HG03060 (cell line): ENCODE data around the gene ZFYVE9.

ENCODE experiments used
- ATAC-seq: cut with Tn5 transposase; IDR thresholded peaks from one replicate; pipeline ENCODE4 v1.9.1; 2021; ENCODE audit warnings: low read depth, moderate number of reproducible peaks; ENCODE audit not compliant: unreplicated experiment

ZFYVE9 gene

DNA sequence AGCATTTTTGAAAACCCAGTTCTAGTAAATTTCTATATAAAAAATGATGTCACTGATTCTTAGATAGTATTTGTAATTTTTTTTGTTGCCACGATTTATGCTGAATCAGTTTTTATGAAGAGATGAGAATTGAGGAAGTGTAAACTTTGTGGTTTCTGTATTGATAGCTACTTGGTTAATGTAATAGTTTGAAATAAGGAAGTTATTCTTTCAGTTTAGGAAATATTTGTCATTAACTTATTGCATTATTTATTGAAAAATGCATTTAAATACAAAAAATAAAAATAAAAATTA is 97.8 kb downstream of the ZFYVE9 start:
- ATAC-seq: no peak

DNA sequence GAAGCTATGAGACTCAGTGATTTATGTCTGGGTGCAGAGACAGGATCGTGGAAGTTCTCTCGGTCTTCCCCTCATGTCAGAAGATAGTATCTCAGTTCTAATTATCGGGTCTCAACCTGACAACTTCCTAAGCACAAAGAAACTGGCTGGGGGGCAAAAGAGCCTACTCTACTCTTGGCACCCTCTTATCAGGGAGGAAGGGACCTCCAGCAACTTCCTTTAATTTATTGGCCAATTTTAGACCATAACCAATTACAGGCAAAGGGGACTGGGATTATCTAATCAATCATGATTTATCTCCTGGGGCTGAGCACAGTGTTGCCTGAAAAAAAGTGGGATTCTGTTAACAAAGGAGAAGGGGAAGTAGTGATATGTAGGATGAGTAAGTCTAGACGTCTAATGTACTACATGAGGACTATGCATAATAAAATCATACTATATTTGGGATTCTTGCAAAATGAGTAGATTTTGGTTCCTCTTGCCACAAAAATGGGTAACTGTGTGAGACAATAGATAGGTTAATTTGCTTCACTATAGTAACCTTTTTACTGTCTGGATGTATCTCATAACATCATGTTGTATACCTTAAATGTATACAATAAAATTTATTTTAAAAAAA is 98.8 kb downstream of the ZFYVE9 start:
- no peak for ATAC-seq

DNA sequence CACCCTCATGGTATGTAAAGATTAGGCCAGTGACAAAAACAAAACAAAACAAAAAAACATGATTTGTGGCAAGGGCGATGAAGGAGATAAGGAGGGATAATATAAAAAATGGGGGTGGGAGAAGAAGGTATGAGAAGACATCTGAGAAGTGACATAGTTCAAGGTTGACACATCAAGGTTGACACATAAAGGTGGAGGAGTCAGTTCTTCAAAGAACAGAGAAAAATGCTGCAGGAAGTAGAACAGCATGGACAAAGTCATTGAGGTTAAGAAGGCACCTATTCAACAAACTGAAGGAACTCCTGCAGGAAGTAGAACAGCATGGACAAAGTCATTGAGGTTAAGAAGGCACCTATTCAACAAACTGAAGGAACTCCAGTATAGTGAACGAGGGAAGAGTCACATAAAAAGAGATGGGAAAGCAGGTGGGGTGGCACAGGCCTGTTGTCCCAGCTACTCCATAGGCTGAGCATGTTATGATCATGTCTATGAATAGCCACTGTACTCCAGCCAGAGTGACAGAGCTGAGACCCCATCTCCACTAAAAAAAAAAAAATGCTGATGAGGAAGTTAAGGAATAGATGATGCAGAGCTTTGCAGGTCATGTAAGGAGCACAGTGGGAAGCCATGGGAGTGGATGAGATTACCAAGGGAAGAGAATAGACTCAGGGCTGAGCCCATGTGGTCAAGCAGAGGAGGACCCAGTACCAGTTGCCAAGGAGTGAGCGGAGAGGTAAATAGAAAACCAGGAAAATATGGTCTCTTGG is 101.5 kb downstream of the ZFYVE9 start:
- ATAC-seq: no peak

DNA sequence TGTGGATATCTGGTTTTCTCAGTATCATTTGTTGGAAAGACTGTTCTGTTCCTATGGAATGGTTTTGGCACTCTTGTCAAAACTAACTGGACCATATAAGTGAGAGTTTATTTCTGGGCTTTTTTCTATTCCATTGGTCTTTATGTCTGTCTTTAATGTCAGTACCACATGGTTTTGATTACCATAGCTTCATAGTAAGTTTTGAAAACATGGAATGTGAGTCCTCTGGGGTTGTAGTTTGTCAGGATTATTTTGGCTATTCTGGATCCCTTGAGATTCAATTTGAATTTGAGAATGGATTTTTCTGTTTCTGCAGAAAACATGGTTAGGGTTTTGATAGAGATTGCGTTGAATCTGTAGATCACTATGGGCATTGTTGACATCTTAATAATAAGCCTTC is 107.9 kb downstream of the ZFYVE9 start:
- no peak for ATAC-seq

DNA sequence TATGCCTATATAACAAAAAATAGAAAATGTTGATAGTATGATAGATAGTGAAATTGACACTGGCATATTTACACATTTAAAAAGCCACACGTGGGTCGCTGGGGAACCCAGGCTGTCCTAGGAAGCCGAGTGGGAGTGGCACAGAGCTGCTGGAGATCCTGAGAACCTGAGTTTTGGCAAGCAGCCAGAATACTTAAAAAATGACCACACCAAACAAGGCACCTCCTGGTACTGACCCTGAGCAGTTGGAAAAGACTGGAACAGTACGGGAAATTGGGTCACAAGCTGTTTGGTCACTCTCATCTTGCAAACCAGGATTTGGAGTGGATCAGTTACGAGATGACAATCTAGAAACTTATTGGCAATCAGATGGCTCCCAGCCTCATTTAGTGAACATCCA is 111.5 kb downstream of the ZFYVE9 start:
- no peak for ATAC-seq

DNA sequence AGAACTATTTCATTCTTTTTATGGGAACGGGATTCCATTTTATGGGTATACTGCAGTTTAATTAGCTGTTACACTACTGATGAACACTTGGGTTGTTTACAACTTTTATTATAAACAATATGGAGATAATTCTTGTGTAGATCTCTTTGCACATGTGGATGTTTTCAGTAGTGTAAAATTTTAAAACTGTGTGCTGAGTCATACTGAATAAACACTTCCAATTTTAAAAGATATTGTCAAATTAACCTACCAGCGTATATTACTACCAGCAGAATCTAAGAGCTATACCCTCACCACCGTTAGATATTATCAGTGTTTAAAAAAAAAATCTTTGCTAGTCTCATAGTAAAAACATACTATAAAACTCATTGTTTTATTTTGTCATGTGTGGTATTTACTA is 118.0 kb downstream of the ZFYVE9 start:
- no peak for ATAC-seq

DNA sequence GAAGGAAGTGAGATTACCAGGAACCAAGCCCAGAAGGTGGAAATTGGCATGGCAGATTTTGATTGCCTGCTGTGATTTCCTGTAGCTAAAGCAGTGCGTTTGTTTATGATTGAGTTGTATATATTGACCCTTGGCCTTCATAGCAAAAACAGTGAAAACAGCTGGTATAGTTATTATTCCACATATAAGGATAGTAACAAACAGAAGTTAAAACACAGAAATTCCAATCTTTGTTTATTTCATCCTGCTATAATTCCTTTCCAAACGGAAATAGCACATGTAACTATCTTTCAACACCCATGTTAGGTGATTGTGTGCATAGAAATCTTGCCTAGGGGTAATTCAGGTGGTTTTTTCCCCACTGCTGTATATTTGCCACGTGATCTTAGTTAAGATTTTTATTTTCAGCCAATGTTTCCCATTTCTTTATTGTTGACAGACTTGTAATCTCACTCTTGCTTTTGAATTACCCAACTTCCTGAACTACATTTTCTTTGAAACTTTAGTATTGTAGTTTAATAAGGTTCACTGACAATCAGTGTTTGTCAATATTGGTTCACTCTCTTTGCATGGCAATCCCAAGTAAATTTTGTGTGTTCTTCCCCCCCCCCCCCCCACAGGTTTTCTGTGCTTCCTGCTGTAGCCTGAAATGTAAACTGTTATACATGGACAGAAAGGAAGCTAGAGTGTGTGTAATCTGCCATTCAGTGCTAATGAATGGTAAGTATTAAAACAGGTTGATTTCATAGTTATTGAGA is 121.4 kb downstream of the ZFYVE9 start:
- no peak for ATAC-seq

DNA sequence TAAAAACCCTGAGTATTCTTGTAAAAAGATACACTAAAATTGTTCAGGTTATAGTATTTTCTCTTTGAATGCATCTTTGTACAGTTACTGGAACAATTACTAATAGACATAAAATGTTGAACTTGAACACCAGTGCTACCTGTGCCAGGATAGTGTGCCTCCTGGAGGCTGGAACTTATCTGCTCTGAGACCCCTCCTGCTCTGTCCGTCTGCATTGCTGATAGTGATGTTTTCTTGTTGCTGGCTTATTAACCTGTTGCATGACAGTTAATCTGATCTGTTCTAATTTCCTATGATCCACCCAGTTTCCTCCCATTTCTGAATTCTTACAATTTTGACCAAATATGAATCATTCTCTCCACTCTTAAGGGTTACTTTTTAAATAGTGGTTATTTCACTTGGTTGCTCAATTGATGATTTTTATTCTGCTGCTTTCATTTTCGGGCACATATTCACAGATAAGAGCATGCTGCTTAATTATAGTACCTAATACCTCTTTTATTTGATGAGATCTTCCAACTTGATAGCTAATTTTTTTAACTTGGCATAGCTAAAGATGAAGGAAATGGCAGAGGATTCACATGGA is 122.7 kb downstream of the ZFYVE9 start:
- no peak for ATAC-seq

DNA sequence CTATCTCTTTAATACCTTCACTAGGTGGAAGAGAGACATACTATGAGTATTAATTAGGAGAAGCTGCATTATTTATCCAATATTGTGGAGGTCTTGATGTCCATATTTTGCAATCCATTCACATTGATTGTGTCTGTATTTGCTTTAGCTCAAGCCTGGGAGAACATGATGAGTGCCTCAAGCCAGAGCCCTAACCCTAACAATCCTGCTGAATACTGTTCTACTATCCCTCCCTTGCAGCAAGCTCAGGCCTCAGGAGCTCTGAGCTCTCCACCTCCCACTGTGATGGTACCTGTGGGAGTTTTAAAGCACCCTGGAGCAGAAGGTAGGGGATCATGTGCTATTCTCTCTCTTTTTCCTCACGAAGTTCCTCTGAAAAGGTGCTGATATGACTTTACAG is 124.6 kb downstream of the ZFYVE9 start:
- ATAC-seq: no peak

DNA sequence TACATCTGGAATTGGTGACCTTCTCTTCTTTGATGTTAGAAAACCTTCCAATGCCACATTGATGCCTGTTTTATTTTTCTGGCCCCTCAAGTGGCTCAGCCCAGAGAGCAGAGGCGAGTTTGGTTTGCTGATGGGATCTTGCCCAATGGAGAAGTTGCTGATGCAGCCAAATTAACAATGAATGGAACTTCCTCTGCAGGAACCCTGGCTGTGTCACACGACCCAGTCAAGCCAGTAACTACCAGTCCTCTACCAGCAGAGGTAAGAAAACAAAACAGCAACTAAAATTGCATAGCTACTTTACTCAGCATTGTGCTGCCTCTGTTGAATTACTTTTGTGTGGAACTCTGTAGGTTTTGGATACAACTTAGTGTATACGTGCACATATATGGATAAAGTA is 126.5 kb downstream of the ZFYVE9 start:
- no peak for ATAC-seq

DNA sequence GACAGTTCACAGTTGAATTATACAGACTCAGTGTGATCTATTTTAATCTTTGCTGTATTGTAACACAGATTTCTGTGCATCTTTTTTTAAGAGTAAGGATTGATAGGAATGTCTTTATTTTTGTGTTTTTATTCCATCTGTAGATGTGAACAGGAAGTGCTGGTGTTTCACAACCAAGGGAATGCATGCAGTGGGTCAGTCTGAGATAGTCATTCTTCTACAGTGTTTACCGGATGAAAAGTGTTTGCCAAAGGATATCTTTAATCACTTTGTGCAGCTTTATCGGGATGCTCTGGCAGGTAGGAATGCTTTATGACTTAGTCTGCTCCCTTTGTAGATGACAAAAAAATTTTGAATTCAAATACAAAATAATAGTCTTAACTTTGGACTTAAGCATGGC is 139.6 kb downstream of the ZFYVE9 start:
- ATAC-seq: no peak

DNA sequence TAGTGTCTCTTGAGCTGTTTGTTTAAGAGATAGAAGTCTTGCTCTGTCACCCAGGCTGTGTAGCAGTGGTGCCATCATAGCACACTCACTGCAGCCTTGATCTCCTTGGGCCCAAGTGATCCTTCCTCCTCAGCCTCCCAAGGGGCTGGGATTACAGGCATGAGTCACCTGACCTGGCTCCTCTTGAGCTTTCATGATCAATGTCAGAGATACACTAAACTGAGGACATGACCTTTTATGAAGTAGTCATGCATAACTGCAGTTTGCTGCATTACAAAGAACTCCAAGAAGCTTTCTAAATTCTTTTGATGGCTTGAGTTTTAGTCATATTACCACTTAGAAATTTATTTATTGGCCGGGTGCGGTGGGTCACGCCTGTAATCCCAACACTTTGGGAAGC is 146.4 kb downstream of the ZFYVE9 start:
- ATAC-seq: no peak

DNA sequence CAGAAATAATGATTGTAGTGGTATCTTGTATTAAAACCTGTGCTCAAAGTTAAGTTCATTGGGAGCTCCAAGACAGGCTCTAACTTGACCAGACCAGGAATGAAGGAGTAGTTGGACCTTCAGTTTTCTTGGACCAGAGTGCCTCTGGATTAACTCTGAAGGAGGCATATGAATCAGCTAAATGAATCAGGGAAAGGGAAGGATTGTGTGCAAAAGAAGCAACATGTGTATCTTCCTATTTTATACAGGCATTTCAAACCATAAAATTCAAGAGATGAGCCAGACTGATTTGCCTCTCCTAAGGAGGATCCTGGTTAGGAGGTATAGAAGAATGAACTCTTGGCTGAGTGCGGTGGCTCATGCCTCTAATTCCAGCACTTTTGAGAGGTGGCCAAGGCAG is 152.7 kb downstream of the ZFYVE9 start:
- no peak for ATAC-seq

DNA sequence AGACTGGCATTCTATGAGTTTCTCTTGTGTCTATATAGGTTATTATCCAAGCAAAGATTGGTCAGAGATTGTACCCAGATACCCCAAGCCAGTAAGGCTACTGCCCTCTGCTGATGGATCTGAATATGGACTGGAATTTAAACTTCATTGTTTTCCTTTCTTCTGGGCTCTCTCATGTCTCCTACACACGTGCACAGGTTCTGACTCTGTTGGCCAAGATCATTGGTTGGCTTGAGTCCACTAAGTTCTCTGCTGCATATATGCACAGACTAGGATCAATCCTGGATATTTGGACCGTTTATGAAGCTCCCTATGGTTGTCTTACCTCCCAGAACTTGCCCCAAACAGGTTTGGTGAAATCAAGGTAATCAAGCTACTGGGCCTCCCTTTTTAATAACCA is 154.5 kb downstream of the ZFYVE9 start:
- no peak for ATAC-seq

DNA sequence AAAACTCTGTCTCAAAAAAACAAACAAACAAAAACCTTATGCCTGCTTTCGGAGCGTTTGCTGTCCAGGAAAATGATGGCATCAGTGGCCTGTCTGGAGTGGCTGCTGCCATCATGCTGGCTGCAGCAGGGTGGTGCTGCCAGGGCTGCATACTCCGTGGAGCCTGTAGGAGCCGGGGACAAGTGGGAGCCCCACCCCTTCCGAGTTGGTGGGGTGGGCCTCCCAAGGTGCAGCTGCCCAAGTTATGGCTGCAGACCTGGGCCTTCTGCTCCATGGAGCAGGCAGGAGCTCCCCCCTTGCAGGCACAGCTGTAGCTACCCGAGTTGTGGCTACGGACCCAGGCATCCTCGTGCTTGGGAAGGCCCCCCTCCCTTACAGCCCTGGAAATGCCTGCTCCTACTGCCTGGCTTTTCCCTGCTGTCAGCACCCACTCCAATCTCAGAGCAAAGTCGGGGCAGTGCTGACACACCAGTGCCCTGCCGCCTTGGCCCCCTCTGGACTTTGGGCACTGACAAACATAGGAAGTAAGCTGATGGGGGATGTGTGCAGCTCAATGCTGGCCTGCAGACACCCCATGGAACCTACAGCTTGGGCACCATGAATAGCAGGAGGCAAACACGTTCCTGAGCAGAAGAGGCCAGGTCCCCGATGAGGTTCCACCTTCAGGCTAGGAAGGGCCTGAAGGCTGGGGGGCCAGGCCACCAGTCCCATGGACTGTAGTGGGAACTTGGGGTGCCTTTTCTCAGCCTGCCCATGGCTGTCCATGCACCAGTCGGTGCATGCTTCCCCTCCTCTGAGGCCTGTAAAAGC is 163.7 kb downstream of the ZFYVE9 start:
- ATAC-seq: no peak

DNA sequence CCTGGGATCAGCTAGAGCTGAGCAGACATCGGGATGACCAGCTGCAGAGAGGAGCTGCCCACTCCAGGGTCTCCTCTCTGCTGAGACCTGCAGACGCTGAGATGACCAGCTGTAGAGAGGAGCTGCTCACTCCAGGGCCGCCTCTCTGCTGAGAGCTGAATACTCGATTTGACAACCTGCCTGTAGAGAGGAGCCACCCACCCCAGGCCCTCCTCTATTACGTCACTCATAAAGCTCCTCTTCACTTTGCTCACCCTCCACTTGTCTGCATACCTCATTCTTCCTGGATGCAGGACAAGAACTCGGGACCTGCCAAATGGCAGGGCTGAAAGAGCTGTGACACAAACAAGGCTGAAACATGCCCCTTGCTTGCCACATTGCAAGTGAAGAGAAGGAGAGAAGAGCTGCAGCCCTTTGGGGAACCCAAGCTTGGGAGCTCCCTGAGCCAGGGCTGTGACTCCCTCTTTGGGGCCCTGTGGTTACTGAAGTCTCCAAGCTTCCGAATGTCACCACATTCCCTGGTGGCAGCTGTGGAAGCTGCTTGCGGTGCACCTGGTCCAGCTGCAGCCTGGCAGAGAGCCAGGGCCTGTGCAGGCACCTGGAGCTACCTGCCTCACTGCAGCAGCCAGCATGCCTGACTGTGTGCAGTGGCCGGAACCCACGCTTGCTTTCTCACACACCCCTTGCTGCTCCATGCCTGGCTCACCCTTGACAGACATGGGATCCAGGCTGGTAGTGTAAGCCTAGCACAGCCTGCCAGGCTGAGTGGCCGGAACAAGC is 164.5 kb downstream of the ZFYVE9 start:
- ATAC-seq: no peak

DNA sequence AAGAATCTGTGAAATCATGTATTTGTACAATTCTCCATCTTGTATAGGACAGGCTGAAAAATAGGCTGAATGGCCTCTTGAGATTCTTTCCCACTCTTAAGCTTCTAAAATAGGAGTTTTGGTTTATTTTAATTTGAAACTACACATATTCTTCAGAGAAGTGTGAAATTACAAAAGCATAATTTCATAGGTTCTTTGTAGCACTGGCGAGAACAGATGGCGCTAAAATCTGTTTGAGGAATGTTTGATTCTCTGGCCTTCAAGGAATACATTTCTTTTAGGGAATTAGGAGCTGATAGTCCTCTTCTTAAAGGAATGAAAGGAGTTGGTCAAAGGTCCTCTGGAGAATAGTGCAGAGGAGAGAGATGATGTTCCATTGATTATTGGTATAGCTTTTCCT is 179.2 kb downstream of the ZFYVE9 start:
- no peak for ATAC-seq

DNA sequence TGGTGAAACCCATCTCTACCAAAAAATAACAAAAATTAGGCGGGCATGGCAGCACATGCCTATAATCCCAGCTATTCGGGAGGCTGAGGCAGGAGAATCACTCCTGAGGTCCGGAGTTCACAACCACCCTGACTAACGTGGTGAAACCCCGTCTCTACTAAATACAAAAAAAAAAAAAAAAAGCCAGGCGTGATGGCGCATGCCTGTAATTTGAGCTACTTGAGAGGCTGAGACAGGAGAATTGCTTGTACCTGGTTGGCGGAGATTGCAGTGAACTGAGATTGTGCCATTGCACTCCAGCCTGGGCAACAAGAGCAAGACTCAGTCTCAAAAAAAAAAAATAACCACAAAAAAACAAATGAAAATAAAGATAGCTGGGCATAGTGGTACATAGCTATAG is 181.8 kb downstream of the ZFYVE9 start:
- ATAC-seq: no peak

DNA sequence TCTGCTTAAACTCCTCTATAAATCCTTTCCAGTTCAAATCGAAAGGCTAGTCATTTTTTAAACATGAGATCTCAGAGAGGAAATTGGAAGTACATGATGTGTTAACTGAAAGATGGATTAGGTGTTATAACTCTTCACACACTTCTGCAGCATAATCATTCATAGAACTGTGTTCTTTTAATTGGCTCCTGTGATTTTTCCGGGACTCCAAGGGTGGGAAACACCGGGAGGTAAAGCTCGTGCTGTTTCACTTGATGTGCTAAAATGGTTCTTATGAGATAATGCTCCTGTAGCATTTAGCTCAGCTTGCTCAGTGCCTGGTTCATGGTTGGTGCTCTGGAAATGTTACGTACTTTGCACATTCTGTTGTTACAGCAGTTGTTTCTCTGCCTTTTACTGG is 183.9 kb downstream of the ZFYVE9 start:
- no peak for ATAC-seq

DNA sequence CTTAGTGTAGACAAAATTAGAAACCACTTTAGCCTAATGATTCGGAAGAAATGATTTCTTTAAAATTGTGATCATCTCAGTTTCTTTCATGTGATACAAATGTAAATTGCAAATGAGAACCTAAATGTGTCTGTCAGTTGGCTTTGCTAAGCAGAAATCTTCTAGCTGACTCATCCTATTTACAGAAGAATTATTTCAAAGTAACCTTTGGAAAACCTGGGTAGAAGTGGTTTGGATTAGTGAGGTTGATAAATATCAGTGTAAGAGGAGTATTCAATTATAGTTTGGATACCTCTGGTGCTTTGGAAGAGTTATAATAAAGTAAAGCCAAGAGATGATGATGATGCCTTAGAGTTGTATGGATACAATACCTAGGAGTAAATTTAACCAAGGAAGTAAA is 186.7 kb downstream of the ZFYVE9 start:
- ATAC-seq: no peak
